IMR-90 (cell line): ENCODE data around the gene YBX2. TPM values are rescaled to one million over a fixed set of nuclear protein-coding genes. Genes with fewer than 3 reads are reported as not detected.

Experiments
- ATAC-seq: fragments of 200-7000 bp; cut with Tn5 transposase; 2 replicates; pipeline ENCODE4 v1.9.1; 2020; ENCODE audit warnings: low read depth, mild to moderate bottlenecking, moderate library complexity
- BruUV-seq: library from RNA; stranded (reverse); fragments of 400-500 nt; replicated peaks from 2 replicates; lab custom pipeline; 2021; lab: Mats Ljungman, UMichigan
- CTCF ChIA-PET: fragments of 300-600 bp; formaldehyde crosslinking; extraction: SDS; loops from one replicate; lab custom pipeline; 2021; ENCODE audit warnings: antibody characterized with exemption; lab: Yijun Ruan, JAX
- POLR2A ChIA-PET: fragments of 300-600 bp; sonication (Branson Sonifier 250); formaldehyde crosslinking; loops from one replicate; lab custom pipeline; 2022; ENCODE audit warnings: antibody characterized with exemption; ENCODE audit not compliant: unreplicated experiment; lab: Charles Lee
- DNase-seq: peaks from one replicate; pipeline ENCODE4 v3.0.0; 2013
- H2AFZ ChIP-seq: replicated peaks from 2 replicates; pipeline ENCODE3; 2013; ENCODE audit warnings: low read length, mild to moderate bottlenecking; ENCODE audit not compliant: poor library complexity
- H2AK5ac ChIP-seq: 2 replicates; pipeline ENCODE4 v1.6.1; 2013; ENCODE audit warnings: low read depth, low read length, inconsistent platforms
- H2AK9ac ChIP-seq: replicated peaks from 2 replicates; pipeline ENCODE3; 2013; ENCODE audit warnings: mild to moderate bottlenecking, low read depth, low read length, moderate library complexity; ENCODE audit not compliant: poor library complexity
- H2BK120ac ChIP-seq: 2 replicates; pipeline ENCODE4 v1.6.1; 2013; ENCODE audit warnings: low read depth, low read length, inconsistent platforms
- H2BK15ac ChIP-seq: 3 replicates; pipeline ENCODE4 v1.6.1; 2013; ENCODE audit warnings: low read depth, low read length, inconsistent platforms
- H2BK20ac ChIP-seq: 2 replicates; pipeline ENCODE4 v1.6.1; 2013; ENCODE audit warnings: low read depth, mild to moderate bottlenecking, inconsistent platforms, low read length, moderate library complexity
- H2BK5ac ChIP-seq: 2 replicates; pipeline ENCODE4 v1.6.1; 2013; ENCODE audit warnings: mild to moderate bottlenecking, low read depth, low read length, inconsistent platforms; ENCODE audit not compliant: poor library complexity, severe bottlenecking
- H3K14ac ChIP-seq: replicated peaks from 2 replicates; pipeline ENCODE4 v1.6.1; 2013; ENCODE audit warnings: low read depth, low read length, inconsistent platforms
- H3K18ac ChIP-seq: 2 replicates; pipeline ENCODE4 v1.6.1; 2013; ENCODE audit warnings: low read depth, low read length, control low read depth
- H3K23ac ChIP-seq: 2 replicates; pipeline ENCODE4 v1.6.1; 2013; ENCODE audit warnings: low read depth, low read length, inconsistent platforms
- H3K27ac ChIP-seq: 2 replicates; pipeline ENCODE4 v1.5.1; 2013; ENCODE audit warnings: mild to moderate bottlenecking, control low read depth, low read length; ENCODE audit not compliant: insufficient read depth
- H3K27me3 ChIP-seq: 2 replicates; pipeline ENCODE4 v1.6.1; 2013; ENCODE audit warnings: low read length; ENCODE audit not compliant: control insufficient read depth, insufficient read depth
- H3K36me3 ChIP-seq: 2 replicates; pipeline ENCODE4 v1.6.1; 2013; ENCODE audit warnings: low read length, mixed read lengths; ENCODE audit not compliant: control insufficient read depth, insufficient read depth
- H3K4ac ChIP-seq: 2 replicates; pipeline ENCODE4 v1.6.1; 2013; ENCODE audit warnings: low read depth, low read length, inconsistent platforms
- H3K4me1 ChIP-seq: 2 replicates; pipeline ENCODE4 v1.6.1; 2013; ENCODE audit warnings: low read length, mixed read lengths; ENCODE audit not compliant: control insufficient read depth, insufficient read depth
- H3K4me2 ChIP-seq: 2 replicates; pipeline ENCODE4 v1.6.1; 2013; ENCODE audit warnings: low read depth, mild to moderate bottlenecking, control low read depth, low read length, moderate library complexity
- H3K4me3 ChIP-seq: 2 replicates; pipeline ENCODE4 v1.5.1; 2013; ENCODE audit warnings: low read depth, mild to moderate bottlenecking, control low read depth, low read length, moderate library complexity; ENCODE audit not compliant: insufficient read depth
- H3K56ac ChIP-seq: 2 replicates; pipeline ENCODE4 v1.6.1; 2013; ENCODE audit warnings: low read length, inconsistent platforms; ENCODE audit not compliant: insufficient read depth; ENCODE audit errors: extremely low read depth
- H3K79me1 ChIP-seq, 2 experiments: 2 replicates each; pipeline ENCODE4 v1.6.1; 2013; ENCODE audit warnings: low read length in 2 of 2, inconsistent platforms in 1 of 2, low read depth in 1 of 2
- H3K9ac ChIP-seq: 2 replicates; pipeline ENCODE4 v1.6.1; 2013; ENCODE audit warnings: low read depth, low read length, control low read depth
- H3K9me1 ChIP-seq: 2 replicates; pipeline ENCODE4 v1.6.1; 2013; ENCODE audit warnings: low read length, inconsistent platforms; ENCODE audit not compliant: insufficient read depth
- H3K9me3 ChIP-seq: 2 replicates; pipeline ENCODE4 v1.6.1; 2013; ENCODE audit warnings: low read length; ENCODE audit not compliant: control insufficient read depth, insufficient read depth
- H4K20me1 ChIP-seq: 2 replicates; pipeline ENCODE4 v1.6.1; 2013; ENCODE audit warnings: low read length, inconsistent platforms; ENCODE audit not compliant: insufficient read depth
- H4K5ac ChIP-seq: 2 replicates; pipeline ENCODE4 v1.6.1; 2013; ENCODE audit warnings: mild to moderate bottlenecking, low read depth, low read length, control low read depth
- H4K8ac ChIP-seq, 2 experiments: 2 replicates each; pipeline ENCODE4 v1.6.1; 2013; ENCODE audit warnings: low read depth in 2 of 2, low read length in 2 of 2, control low read depth in 1 of 2, inconsistent platforms in 1 of 2
- H4K91ac ChIP-seq: 2 replicates; pipeline ENCODE4 v1.6.1; 2013; ENCODE audit warnings: low read depth, low read length, inconsistent platforms; ENCODE audit not compliant: insufficient read depth
- BHLHE40 ChIP-seq: fragments of 150-350 bp; IDR thresholded peaks from 2 replicates; pipeline ENCODE4 v1.6.1; 2016; ENCODE audit warnings: mild to moderate bottlenecking, low read depth, low read length
- CEBPB ChIP-seq: IDR thresholded peaks from 2 replicates; pipeline ENCODE4 v1.6.1; 2012; ENCODE audit warnings: low read depth, low read length, improper control_type of control experiment
- CTCF ChIP-seq: conservative IDR thresholded peaks from 2 replicates; pipeline ENCODE4 v1.5.1; 2012; ENCODE audit warnings: mild to moderate bottlenecking, low read depth, low read length, improper control_type of control experiment
- FOS ChIP-seq: fragments of 150-350 bp; IDR thresholded peaks from 2 replicates; pipeline ENCODE4 v1.6.1; 2016; ENCODE audit warnings: low read depth, low read length
- MXI1 ChIP-seq: IDR thresholded peaks from 2 replicates; pipeline ENCODE4 v1.6.1; 2012; ENCODE audit warnings: low read depth, mild to moderate bottlenecking, low read length, moderate library complexity, borderline replicate concordance
- NFE2L2 ChIP-seq: fragments of 150-350 bp; IDR thresholded peaks from 2 replicates; pipeline ENCODE4 v1.6.1; 2016; ENCODE audit warnings: low read depth, mild to moderate bottlenecking, low read length
- POLR2A ChIP-seq: IDR thresholded peaks from 2 replicates; pipeline ENCODE4 v1.6.1; 2012; ENCODE audit warnings: mild to moderate bottlenecking, low read depth, low read length
- RAD21 ChIP-seq: IDR thresholded peaks from 2 replicates; pipeline ENCODE4 v1.6.1; 2012; ENCODE audit warnings: low read length, improper control_type of control experiment
- RCOR1 ChIP-seq: IDR thresholded peaks from 2 replicates; pipeline ENCODE4 v1.6.1; 2012; ENCODE audit warnings: mild to moderate bottlenecking, low read length, improper control_type of control experiment; ENCODE audit not compliant: insufficient replicate concordance
- RFX5 ChIP-seq: IDR thresholded peaks from 2 replicates; pipeline ENCODE4 v1.8.0; 2012; ENCODE audit warnings: low read depth, mild to moderate bottlenecking, low read length, moderate library complexity
- SMC3 ChIP-seq: fragments of 150-350 bp; IDR thresholded peaks from 2 replicates; pipeline ENCODE4 v1.6.1; 2016; ENCODE audit warnings: low read depth, mild to moderate bottlenecking, antibody characterized with exemption, low read length, moderate library complexity
- USF2 ChIP-seq: fragments of 150-350 bp; IDR thresholded peaks from 2 replicates; pipeline ENCODE4 v1.6.1; 2017; ENCODE audit warnings: mild to moderate bottlenecking, antibody characterized with exemption, low read length, low read depth
- WGBS, 2 experiments: methylation state at CpG; one replicate each; pipeline versions ENCODE4 v1.1.5 to v1.1.7; 2013; ENCODE audit warnings: missing lambda C conversion rate in 2 of 2; ENCODE audit not compliant: insufficient read length in 1 of 2; ENCODE audit errors: extremely low coverage in 2 of 2; 5-methylcytosine and 5-hydroxymethylcytosine counted together
- dilution Hi-C: fragments of 300-500 bp; cut with HindIII; formaldehyde crosslinking; loops from one replicate; pipeline ENCODE4 v1.14.3; 2018; ENCODE audit warnings: low sequenced_read_pairs; ENCODE audit not compliant: unreplicated experiment
- in situ Hi-C: fragments of 300-500 bp; cut with MboI; formaldehyde crosslinking; loops from 3 replicates; pipeline ENCODE4 v1.14.3; 2019; ENCODE audit warnings: low sequenced_read_pairs, inconsistent platforms, mixed read lengths
- intact Hi-C: fragments of 100-400 bp; cut with micrococcal nuclease; formaldehyde crosslinking; loops from 2 replicates; pipeline ENCODE4 v1.10.0; 2022
- polyA plus RNA-seq, 3 experiments: library from polyadenylated mRNA; depleted of rRNA; stranded (reverse); fragments of >200 nt; gene quantifications; 2 replicates each; pipeline ENCODE4 v1.2.3, GENCODE V29; 2012; ENCODE audit warnings: low replicate concordance in 1 of 3
- total RNA-seq: library from RNA; depleted of rRNA; stranded (reverse); fragments of >200 nt; gene quantifications from 2 replicates; pipeline ENCODE4 v1.2.3, GENCODE V29; 2012

The YBX2 gene
- total and polyA plus RNA-seq, 2 of the 4 experiments (the other 2 are of a cell fraction), result 0.17 TPM; not detected in 1

GRCh38 chr17:7324438-7324779, 30.0 kb upstream of the YBX2 start:
- POLR2A ChIA-PET, result no interaction called here
- H2BK120ac ChIP-seq, result no peak overlapping the region
- BruUV-seq, result no TSS peak
- TF ChIP-seq RCOR1, result no peak
- TF ChIP-seq CEBPB, result no peak
- TF ChIP-seq SMC3, result no peak
- TF ChIP-seq BHLHE40, result no peak
- no peak for TF ChIP-seq MXI1
- no peak for TF ChIP-seq USF2
- TF ChIP-seq FOS, result no peak
- no peak for TF ChIP-seq RAD21
- no peak for TF ChIP-seq CTCF
- TF ChIP-seq POLR2A, result no peak
- no peak for TF ChIP-seq NFE2L2
- TF ChIP-seq RFX5, result no peak
- peak overlapping the region; percentile 70 for H2AFZ ChIP-seq
- H3K23ac ChIP-seq, result no peak overlapping the region
- no peak overlapping the region for H3K27ac ChIP-seq
- H3K9ac ChIP-seq, result no peak overlapping the region
- H2BK15ac ChIP-seq, result no peak overlapping the region
- WGBS, 2 experiments, result no CpG with 5 or more reads among the region's 3 CpGs
- H4K91ac ChIP-seq, result no peak overlapping the region
- ATAC-seq (no peak), DNase-seq (no peak)
- H2AK9ac ChIP-seq, result peak overlapping the region; percentile 37
- no peak overlapping the region for H3K4me3 ChIP-seq
- peaks cover 57% of the 10 kb centered on the region for H3K36me3 ChIP-seq
- in situ Hi-C loops (no loop called here), intact Hi-C loops (loop anchor here (10.0 kb wide), 1 partner anchor 240 kb away; the partner anchor contains the start of gene SENP3), dilution Hi-C loops (no loop called here)
- 0 out of 2 replicates have a peak, but pooled peaks cover 2% of the 10 kb centered on the region for H3K4me1 ChIP-seq
- H3K18ac ChIP-seq, result no peak overlapping the region
- H4K20me1 ChIP-seq, result peaks cover 7% of the 10 kb centered on the region
- H3K14ac ChIP-seq, result no peak overlapping the region
- H2AK5ac ChIP-seq, result peak overlapping the region; percentile 2; the same call in 1 of the 2 replicates
- no peak overlapping the region for H4K5ac ChIP-seq
- CTCF ChIA-PET, result no interaction called here
- H2BK20ac ChIP-seq, result no peak overlapping the region
- H3K56ac ChIP-seq, result no peak overlapping the region
- H2BK5ac ChIP-seq, result no peak overlapping the region
- no peak overlapping the region for H3K4me2 ChIP-seq
- H3K4ac ChIP-seq, result no peak overlapping the region
- no peaks in the 10 kb centered on the region for H3K9me3 ChIP-seq
- no peak overlapping the region for H4K8ac ChIP-seq
- no peaks in the 10 kb centered on the region for H3K27me3 ChIP-seq
- peaks cover 10 to 29% of the 10 kb centered on the region in 2 experiments; a peak in 3 of 4 replicates for H3K79me1 ChIP-seq
- peaks cover 6% of the 10 kb centered on the region; the same call in 1 of the 2 replicates for H3K9me1 ChIP-seq
